H9 (cell line): Measurements from ENCODE around the gene PAFAH1B2. TPM values are rescaled to one million over a fixed set of nuclear protein-coding genes. Genes with fewer than 3 reads are reported as not detected.

Experiments
- DNase-seq: peaks from one replicate; pipeline ENCODE4 v3.0.0-alpha.2; 2017
- H2AFZ ChIP-seq: one replicate; pipeline ENCODE4 v1.6.1; 2013; ENCODE audit warnings: mild to moderate bottlenecking, low read length, control low read depth, moderate library complexity
- H2AK5ac ChIP-seq: 2 replicates; pipeline ENCODE4 v1.6.1; 2013; ENCODE audit warnings: low read length, control low read depth, mixed read lengths; ENCODE audit not compliant: insufficient read length
- H2BK120ac ChIP-seq: one replicate; pipeline ENCODE4 v1.6.1; 2013; ENCODE audit warnings: low read depth, mild to moderate bottlenecking, low read length, control low read depth, inconsistent platforms; ENCODE audit not compliant: poor library complexity, severe bottlenecking
- H2BK12ac ChIP-seq: 2 replicates; pipeline ENCODE4 v1.6.1; 2013; ENCODE audit warnings: low read length, control low read depth, mixed read lengths, low read depth; ENCODE audit not compliant: insufficient read length
- H2BK15ac ChIP-seq: 2 replicates; pipeline ENCODE4 v1.6.1; 2013; ENCODE audit warnings: low read depth, low read length, control low read depth
- H2BK20ac ChIP-seq: one replicate; pipeline ENCODE4 v1.6.1; 2013; ENCODE audit warnings: low read depth, mild to moderate bottlenecking, low read length, control low read depth, inconsistent platforms; ENCODE audit not compliant: poor library complexity, severe bottlenecking
- H2BK5ac ChIP-seq: 2 replicates; pipeline ENCODE4 v1.6.1; 2013; ENCODE audit warnings: low read length, control low read depth, mixed read lengths; ENCODE audit not compliant: insufficient read length
- H3K14ac ChIP-seq: 2 replicates; pipeline ENCODE4 v1.6.1; 2013; ENCODE audit warnings: low read length, control low read depth; ENCODE audit not compliant: insufficient read depth
- H3K18ac ChIP-seq: 2 replicates; pipeline ENCODE4 v1.6.1; 2013; ENCODE audit warnings: low read depth, mild to moderate bottlenecking, mixed read lengths, low read length, control low read depth; ENCODE audit not compliant: insufficient read length
- H3K23ac ChIP-seq: 2 replicates; pipeline ENCODE4 v1.6.1; 2013; ENCODE audit warnings: low read length, control low read depth, mixed read lengths, low read depth; ENCODE audit not compliant: insufficient read length
- H3K23me2 ChIP-seq: 2 replicates; pipeline ENCODE4 v1.6.1; 2013; ENCODE audit warnings: low read depth, mild to moderate bottlenecking, mixed read lengths, low read length, control low read depth; ENCODE audit not compliant: insufficient read length, poor library complexity, severe bottlenecking
- H3K27ac ChIP-seq: 2 replicates; pipeline ENCODE4 v1.5.1; 2013; ENCODE audit warnings: low read length, control low read depth, mixed read lengths, low read depth; ENCODE audit not compliant: insufficient read length
- H3K27me3 ChIP-seq: 2 replicates; pipeline ENCODE4 v1.6.1; 2013; ENCODE audit warnings: low read length, control low read depth, inconsistent platforms; ENCODE audit not compliant: insufficient read depth
- H3K4ac ChIP-seq: 2 replicates; pipeline ENCODE4 v1.6.1; 2013; ENCODE audit warnings: low read depth, mild to moderate bottlenecking, control low read depth, inconsistent platforms, low read length, moderate library complexity
- H3K4me1 ChIP-seq: 2 replicates; pipeline ENCODE4 v1.6.1; 2013; ENCODE audit warnings: low read length, control low read depth, inconsistent platforms; ENCODE audit not compliant: insufficient read depth
- H3K4me2 ChIP-seq: 2 replicates; pipeline ENCODE4 v1.6.1; 2013; ENCODE audit warnings: low read length, control low read depth, mixed read lengths; ENCODE audit not compliant: insufficient read length, insufficient read depth
- H3K56ac ChIP-seq: 2 replicates; pipeline ENCODE4 v1.6.1; 2013; ENCODE audit warnings: low read depth, mild to moderate bottlenecking, mixed read lengths, low read length, control low read depth; ENCODE audit not compliant: insufficient read length
- H3K79me1 ChIP-seq: 2 replicates; pipeline ENCODE4 v1.6.1; 2013; ENCODE audit warnings: low read depth, mild to moderate bottlenecking, moderate library complexity, low read length, control low read depth, inconsistent platforms; ENCODE audit not compliant: insufficient read depth, poor library complexity, severe bottlenecking
- H3K79me2 ChIP-seq: 2 replicates; pipeline ENCODE4 v1.6.1; 2013; ENCODE audit warnings: low read length, control low read depth, inconsistent platforms; ENCODE audit not compliant: insufficient read depth
- H3K9ac ChIP-seq: 2 replicates; pipeline ENCODE4 v1.6.1; 2013; ENCODE audit warnings: low read length, control low read depth, mixed read lengths; ENCODE audit not compliant: insufficient read length; ENCODE audit errors: extremely low read depth
- H3K9me3 ChIP-seq: one replicate; pipeline ENCODE4 v1.6.1; 2013; ENCODE audit warnings: low read depth, low read length, inconsistent platforms; ENCODE audit not compliant: control insufficient read depth
- H3T11ph ChIP-seq: one replicate; pipeline ENCODE4 v1.6.1; 2013; ENCODE audit warnings: mild to moderate bottlenecking, low read length, control low read depth, inconsistent platforms
- H4K20me1 ChIP-seq: one replicate; pipeline ENCODE4 v1.6.1; 2013; ENCODE audit not compliant: control insufficient read depth, insufficient read length, insufficient read depth
- H4K5ac ChIP-seq: 2 replicates; pipeline ENCODE4 v1.6.1; 2013; ENCODE audit warnings: low read depth, mild to moderate bottlenecking, mixed read lengths, low read length, control low read depth; ENCODE audit not compliant: insufficient read length
- H4K8ac ChIP-seq: replicated peaks from 2 replicates; pipeline ENCODE4 v1.6.1; 2013; ENCODE audit warnings: low read length, control low read depth, mixed read lengths, low read depth; ENCODE audit not compliant: insufficient read length
- H4K91ac ChIP-seq: 2 replicates; pipeline ENCODE4 v1.6.1; 2013; ENCODE audit warnings: low read depth, mild to moderate bottlenecking, moderate library complexity, mixed read lengths, low read length, control low read depth; ENCODE audit not compliant: insufficient read length
- H3K27ac Mint-ChIP-seq, 3 experiments: 2 replicates in 2 of 3; 3 replicates in 1 of 3; pipeline ENCODE4 v1.8.0; 2020 to 2021; ENCODE audit warnings: mixed read lengths in 3 of 3, mild to moderate bottlenecking in 1 of 3, moderate library complexity in 1 of 3
- H3K27me3 Mint-ChIP-seq: 2 replicates; pipeline ENCODE4 v1.8.0; 2021; ENCODE audit warnings: low read depth, mild to moderate bottlenecking, moderate library complexity, mixed read lengths
- H3K36me3 Mint-ChIP-seq, 3 experiments: 2 replicates in 2 of 3; 3 replicates in 1 of 3; pipeline ENCODE4 v1.8.0; 2020 to 2021; ENCODE audit warnings: low read depth in 3 of 3, mixed read lengths in 3 of 3; ENCODE audit not compliant: insufficient read depth in 1 of 3
- H3K4me1 Mint-ChIP-seq, 2 experiments: 2 replicates each; pipeline ENCODE4 v1.8.0; 2020; ENCODE audit warnings: mixed read lengths in 2 of 2
- H3K4me3 Mint-ChIP-seq, 2 experiments: 2 replicates in 1 of 2; 3 replicates in 1 of 2; pipeline ENCODE4 v1.8.0; 2020 to 2021; ENCODE audit warnings: mild to moderate bottlenecking in 2 of 2, mixed read lengths in 2 of 2, moderate library complexity in 1 of 2
- H3K9me3 Mint-ChIP-seq, 2 experiments: 2 replicates in 1 of 2; 3 replicates in 1 of 2; pipeline ENCODE4 v1.8.0; 2020; ENCODE audit warnings: mild to moderate bottlenecking in 2 of 2, mixed read lengths in 2 of 2, moderate library complexity in 1 of 2
- WGBS: extraction: QIAGEN DNeasy Blood & Tissue Kit; methylation state at CpG from one replicate; pipeline ENCODE4 v1.1.7; 2013; ENCODE audit warnings: missing lambda C conversion rate, low lambda C conversion rate, mixed read lengths; ENCODE audit not compliant: insufficient read length; ENCODE audit errors: extremely low coverage; 5-methylcytosine and 5-hydroxymethylcytosine counted together
- total RNA-seq: library from RNA; stranded (reverse); gene quantifications from 2 replicates; pipeline ENCODE4 v1.2.1, GENCODE V29; 2021
- TF ChIP-seq, protein P1 (sequence below): fragments of 200-600 bp; sonication (generic); conservative IDR thresholded peaks from 3 replicates; pipeline ENCODE4 v1.8.0; 2021; ENCODE audit warnings: antibody characterized with exemption, mild to moderate bottlenecking

PAFAH1B2 gene
- total RNA-seq, 1 experiment from 2014 or later: 161 TPM

DNA sequence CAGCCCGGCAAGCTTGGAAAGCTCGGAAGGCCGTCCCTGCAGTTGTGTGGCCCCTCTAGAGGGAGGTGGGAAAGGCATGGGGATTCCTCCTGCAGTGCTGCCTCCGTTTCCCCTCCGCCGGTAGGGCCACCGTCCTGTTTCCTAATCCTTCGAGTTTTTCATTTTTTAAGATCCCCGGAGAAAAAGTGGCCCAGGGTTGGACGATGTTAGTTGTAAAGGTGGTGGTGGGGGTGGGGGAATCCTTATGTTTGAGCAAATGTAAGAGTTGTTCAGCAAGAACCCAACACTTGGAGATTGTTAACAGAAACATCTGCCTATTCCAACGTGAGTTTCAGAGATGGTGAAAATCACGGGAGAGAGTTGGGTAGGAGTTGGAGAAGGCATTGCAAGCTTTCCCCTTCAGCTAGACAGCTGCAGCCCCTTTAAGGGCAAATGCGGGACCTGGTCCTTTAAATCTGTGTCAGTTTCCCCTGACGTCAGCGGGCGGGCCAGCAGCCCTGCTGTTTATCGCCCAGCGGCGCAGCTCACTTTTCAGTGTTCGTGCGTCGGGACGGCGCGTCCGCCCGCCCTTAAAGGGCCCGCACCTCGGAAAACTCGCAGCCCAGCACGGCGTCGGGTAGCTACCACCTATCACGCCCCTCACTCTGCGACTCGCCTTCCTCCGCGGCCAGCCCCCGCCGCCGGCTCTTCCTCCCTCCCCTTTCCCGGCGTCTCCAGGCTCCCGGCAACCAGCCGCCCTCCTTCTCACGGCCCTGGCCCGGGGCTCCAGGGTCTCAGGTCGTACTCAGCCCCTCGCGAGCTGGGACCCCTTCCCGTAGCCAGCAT, 34.3 kb downstream of the PAFAH1B2 start, which contains the start of gene SIDT2:
SIDT2 (plus strand) TSS at position 534 of the 825 bp plus-strand sequence. CDS start 521 bp downstream, outside the sequence.
- H4K91ac ChIP-seq: no peak within 1 kb of the TSS
- H3K79me1 ChIP-seq: no peaks in the 10 kb centered on the region
- peaks cover 0 to 17% (median 12%) of the 10 kb centered on the region in 3 experiments; a peak in 4 of 7 replicates for H3K36me3 Mint-ChIP-seq
- no peaks in the 10 kb centered on the region for H3K79me2 ChIP-seq
- no peaks in the 10 kb centered on the region for H3K27me3 ChIP-seq
- H3K27me3 Mint-ChIP-seq: peaks cover 4% of the 10 kb centered on the region; the same call in 1 of the 2 replicates
- H3K23me2 ChIP-seq: peaks cover 14% of the 10 kb centered on the region
- no CpG with 5 or more reads among the region's 51 CpGs for WGBS
- no peaks in the 10 kb centered on the region for H4K20me1 ChIP-seq
- H3K4me1 ChIP-seq: peaks cover 6% of the 10 kb centered on the region; the same call in 1 of the 2 replicates
- H3K4me3 Mint-ChIP-seq: peak within 1 kb of the TSS; percentile 90 to 97
- H3K14ac ChIP-seq: peak within 1 kb of the TSS; percentile 85
- peaks cover 21 to 29% of the 10 kb centered on the region in 2 experiments for H3K4me1 Mint-ChIP-seq
- H2BK120ac ChIP-seq: no peak within 1 kb of the TSS
- no peak within 1 kb of the TSS for H3K4ac ChIP-seq
- peak within 1 kb of the TSS; percentile 96 to 97 (median 97) for H3K27ac Mint-ChIP-seq
- H2BK15ac ChIP-seq: no peak within 1 kb of the TSS
- no peaks in the 10 kb centered on the region for H3K9me3 ChIP-seq
- no peak within 1 kb of the TSS for H4K8ac ChIP-seq
- H3K23ac ChIP-seq: no peak within 1 kb of the TSS
- peak within 1 kb of the TSS; percentile 66 for H3K18ac ChIP-seq
- H3K9me3 Mint-ChIP-seq: no peaks in the 10 kb centered on the region
- peak within 1 kb of the TSS; percentile 11 for H2AFZ ChIP-seq
- no peak within 1 kb of the TSS for H2AK5ac ChIP-seq
- no peak within 1 kb of the TSS for H3T11ph ChIP-seq
- H3K27ac ChIP-seq: peak within 1 kb of the TSS; percentile 64
- TF ChIP-seq, protein P1, sequence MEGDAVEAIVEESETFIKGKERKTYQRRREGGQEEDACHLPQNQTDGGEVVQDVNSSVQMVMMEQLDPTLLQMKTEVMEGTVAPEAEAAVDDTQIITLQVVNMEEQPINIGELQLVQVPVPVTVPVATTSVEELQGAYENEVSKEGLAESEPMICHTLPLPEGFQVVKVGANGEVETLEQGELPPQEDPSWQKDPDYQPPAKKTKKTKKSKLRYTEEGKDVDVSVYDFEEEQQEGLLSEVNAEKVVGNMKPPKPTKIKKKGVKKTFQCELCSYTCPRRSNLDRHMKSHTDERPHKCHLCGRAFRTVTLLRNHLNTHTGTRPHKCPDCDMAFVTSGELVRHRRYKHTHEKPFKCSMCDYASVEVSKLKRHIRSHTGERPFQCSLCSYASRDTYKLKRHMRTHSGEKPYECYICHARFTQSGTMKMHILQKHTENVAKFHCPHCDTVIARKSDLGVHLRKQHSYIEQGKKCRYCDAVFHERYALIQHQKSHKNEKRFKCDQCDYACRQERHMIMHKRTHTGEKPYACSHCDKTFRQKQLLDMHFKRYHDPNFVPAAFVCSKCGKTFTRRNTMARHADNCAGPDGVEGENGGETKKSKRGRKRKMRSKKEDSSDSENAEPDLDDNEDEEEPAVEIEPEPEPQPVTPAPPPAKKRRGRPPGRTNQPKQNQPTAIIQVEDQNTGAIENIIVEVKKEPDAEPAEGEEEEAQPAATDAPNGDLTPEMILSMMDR: no peak
- H2BK5ac ChIP-seq: peak within 1 kb of the TSS; percentile 48
- H4K5ac ChIP-seq: no peak within 1 kb of the TSS
- no peak within 1 kb of the TSS for H2BK20ac ChIP-seq
- peak within 1 kb of the TSS; percentile 64 for H3K9ac ChIP-seq
- H3K56ac ChIP-seq: no peak within 1 kb of the TSS
- no peak within 1 kb of the TSS for H2BK12ac ChIP-seq
- H3K4me2 ChIP-seq: peak within 1 kb of the TSS; percentile 95
- DNase-seq: peak; percentile 96
